Measurements from ENCODE around the gene CCDC102A.

DNA sequence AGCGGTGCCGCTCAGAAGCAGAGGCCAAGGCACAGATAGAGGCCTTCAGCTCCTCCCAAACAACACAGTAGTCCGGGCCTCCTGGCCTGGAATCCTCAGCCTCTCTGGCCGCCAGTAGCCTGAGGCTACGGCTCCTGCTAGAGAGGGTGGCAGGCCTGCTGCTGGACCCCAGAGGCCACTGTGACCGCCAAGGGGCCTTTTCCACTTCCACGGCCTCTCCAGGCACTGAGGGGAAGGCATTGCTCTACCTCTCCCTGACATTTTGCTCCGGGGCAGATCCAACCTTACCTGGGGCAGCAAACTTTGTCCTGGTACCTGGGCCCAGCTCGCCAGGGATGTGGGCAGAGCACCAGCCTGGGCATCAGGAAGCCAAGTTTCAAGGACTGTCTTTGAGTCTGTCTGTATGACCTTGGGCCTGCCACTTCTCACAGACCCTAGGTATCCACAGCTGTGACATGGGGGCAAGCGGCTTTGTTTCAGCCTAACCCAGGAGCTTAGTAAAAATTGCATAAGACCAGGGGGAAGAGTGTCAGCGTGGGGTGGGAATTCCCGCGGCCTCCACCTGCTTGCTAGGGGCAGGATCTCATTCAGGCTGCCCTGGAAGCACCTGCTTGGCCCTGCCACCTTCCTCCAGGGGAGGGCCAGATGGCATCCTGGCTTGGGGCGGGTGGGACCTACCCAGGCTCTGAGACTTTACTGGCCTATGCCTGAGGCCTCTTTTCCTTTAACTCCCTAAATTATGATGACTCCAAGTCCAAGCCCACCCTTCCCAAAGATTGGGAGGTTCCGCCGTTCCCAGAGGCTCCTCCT, 39.3 kb upstream of the CCDC102A start:
- TF ChIP-seq, protein P1, sequence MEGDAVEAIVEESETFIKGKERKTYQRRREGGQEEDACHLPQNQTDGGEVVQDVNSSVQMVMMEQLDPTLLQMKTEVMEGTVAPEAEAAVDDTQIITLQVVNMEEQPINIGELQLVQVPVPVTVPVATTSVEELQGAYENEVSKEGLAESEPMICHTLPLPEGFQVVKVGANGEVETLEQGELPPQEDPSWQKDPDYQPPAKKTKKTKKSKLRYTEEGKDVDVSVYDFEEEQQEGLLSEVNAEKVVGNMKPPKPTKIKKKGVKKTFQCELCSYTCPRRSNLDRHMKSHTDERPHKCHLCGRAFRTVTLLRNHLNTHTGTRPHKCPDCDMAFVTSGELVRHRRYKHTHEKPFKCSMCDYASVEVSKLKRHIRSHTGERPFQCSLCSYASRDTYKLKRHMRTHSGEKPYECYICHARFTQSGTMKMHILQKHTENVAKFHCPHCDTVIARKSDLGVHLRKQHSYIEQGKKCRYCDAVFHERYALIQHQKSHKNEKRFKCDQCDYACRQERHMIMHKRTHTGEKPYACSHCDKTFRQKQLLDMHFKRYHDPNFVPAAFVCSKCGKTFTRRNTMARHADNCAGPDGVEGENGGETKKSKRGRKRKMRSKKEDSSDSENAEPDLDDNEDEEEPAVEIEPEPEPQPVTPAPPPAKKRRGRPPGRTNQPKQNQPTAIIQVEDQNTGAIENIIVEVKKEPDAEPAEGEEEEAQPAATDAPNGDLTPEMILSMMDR (IDR thresholded peaks at IDR 0.05), result no peak
- TF ChIP-seq POLR2A (IDR thresholded peaks at IDR 0.05) (no peak), EP300 (IDR thresholded peaks at IDR 0.05; ENCODE audit: low read depth) (no peak)
